Esophagus muscularis mucosa (tissue), 3 donors: Measurements from ENCODE around the gene SCARF2.
"Not testable (repeated sequence)": the region's sequence is repeated elsewhere in the genome, so short reads cannot be mapped to it uniquely, and the experiment has no call there.

Experiments used
- POLR2A ChIP-seq: fragments of 450-650 bp; IDR thresholded peaks from one replicate; pipeline ENCODE4 v1.6.1; 2017; ENCODE audit warnings: antibody characterized with exemption, moderate library complexity, mild to moderate bottlenecking, low read depth
- POLR2AphosphoS5 ChIP-seq, 2 donors: sonication (generic); formaldehyde crosslinking; IDR thresholded peaks; one replicate each; pipeline ENCODE4 v1.6.1; 2017; ENCODE audit warnings: antibody characterized with exemption in 2 of 2
- TF ChIP-seq, protein P1 (sequence below), 3 experiments: fragments of 200-600 bp in 2 of 3; fragments of 450-650 bp in 1 of 3; sonication (generic) in 2 of 3; IDR thresholded peaks; one replicate each; pipeline ENCODE4 v1.5.1; 2017 to 2019; ENCODE audit warnings: antibody characterized with exemption in 3 of 3, mild to moderate bottlenecking in 2 of 3, moderate library complexity in 1 of 3

DNA sequence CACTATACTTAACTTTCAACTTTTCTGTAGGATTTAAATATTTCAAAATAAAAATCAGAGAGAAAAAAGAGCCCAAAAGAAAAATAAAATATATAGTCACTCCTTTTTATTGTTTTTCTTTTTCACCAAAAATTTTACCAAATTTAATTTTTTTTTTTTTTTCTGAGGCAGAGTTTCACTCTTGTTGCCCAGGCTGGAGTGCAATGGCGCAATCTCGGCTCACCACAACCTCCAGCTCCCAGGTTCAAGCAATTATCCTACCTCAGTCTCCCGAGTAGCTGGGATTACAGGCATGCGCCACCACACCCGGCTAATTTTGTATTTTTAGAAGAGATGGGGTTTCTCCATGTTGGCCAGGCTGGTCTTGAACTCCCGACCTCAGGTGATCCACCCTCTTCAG is 40.4 kb upstream of the SCARF2 start:
- TF ChIP-seq, protein P1, sequence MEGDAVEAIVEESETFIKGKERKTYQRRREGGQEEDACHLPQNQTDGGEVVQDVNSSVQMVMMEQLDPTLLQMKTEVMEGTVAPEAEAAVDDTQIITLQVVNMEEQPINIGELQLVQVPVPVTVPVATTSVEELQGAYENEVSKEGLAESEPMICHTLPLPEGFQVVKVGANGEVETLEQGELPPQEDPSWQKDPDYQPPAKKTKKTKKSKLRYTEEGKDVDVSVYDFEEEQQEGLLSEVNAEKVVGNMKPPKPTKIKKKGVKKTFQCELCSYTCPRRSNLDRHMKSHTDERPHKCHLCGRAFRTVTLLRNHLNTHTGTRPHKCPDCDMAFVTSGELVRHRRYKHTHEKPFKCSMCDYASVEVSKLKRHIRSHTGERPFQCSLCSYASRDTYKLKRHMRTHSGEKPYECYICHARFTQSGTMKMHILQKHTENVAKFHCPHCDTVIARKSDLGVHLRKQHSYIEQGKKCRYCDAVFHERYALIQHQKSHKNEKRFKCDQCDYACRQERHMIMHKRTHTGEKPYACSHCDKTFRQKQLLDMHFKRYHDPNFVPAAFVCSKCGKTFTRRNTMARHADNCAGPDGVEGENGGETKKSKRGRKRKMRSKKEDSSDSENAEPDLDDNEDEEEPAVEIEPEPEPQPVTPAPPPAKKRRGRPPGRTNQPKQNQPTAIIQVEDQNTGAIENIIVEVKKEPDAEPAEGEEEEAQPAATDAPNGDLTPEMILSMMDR (IDR thresholded peaks at IDR 0.05): not testable (repeated sequence)
- not testable (repeated sequence) for TF ChIP-seq POLR2A; POLR2AphosphoS5 (IDR thresholded peaks at IDR 0.05)
